Esophagus squamous epithelium (tissue), 4 donors: ENCODE measurements around the gene SLC35E1.

Experiments
- CTCF ChIP-seq, 6 experiments: fragments of 450-650 bp in 4 of 6; fragments of 200-600 bp in 2 of 6; sonication (generic) in 2 of 6; IDR thresholded peaks; one replicate each; pipeline ENCODE4 v1.5.1; 2016 to 2019; ENCODE audit warnings: antibody characterized with exemption in 6 of 6, mild to moderate bottlenecking in 4 of 6, moderate library complexity in 4 of 6
- POLR2A ChIP-seq, 4 donors: fragments of 450-650 bp; IDR thresholded peaks; one replicate each; pipeline ENCODE4 v1.6.1; 2017; ENCODE audit warnings: antibody characterized with exemption in 4 of 4, mild to moderate bottlenecking in 4 of 4, moderate library complexity in 3 of 4

DNA sequence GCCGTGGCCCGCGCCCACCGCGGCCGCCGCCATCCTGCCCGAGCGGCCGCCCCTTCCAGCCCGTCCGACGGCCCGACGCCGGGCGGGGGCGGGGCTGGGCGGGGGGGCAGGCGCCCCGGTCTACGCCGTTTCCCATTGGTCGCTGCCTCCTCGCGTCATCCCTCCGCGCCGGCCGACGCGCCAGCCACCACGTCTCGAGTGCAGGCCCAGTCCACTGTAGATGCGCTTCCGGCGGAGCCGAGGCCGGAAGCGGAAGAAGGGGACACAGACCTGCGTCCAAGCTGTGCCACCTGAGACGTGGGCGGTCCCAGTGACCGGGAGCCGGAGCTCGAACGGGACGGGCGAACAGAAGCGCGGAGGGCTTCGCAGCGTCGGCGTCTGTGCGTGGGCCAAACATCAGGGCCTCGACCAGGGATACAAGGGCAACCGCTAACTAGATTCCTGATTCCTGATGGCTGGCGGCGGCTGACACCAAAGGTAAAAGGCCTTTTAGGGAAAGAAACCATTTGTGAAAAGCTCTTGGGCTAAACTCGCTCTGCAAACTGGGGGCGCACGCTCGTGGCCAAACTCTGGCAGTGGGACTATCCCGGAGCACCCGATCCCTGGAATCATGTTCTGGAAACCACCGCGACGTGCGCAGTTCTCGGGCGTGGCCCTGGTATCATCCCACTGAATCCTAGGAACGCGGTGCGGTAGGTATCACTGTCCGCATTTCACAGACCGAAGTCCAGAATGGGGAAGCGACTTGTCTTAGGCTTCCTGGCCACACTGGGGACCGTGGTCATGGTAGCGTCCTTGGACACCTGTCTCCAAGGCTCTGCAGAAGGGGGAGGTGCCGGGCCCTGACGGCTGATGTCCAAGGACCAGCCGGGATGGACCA lies at the start of gene SLC35E1:
- TF ChIP-seq CTCF (IDR thresholded peaks at IDR 0.05) (no peak), POLR2A (IDR thresholded peaks at IDR 0.05) (peak in 3 of 4 donors; percentile 68 to 77 (median 74))
